ENCODE measurements around the gene RPL12. TPM values are rescaled to one million over a fixed set of nuclear protein-coding genes. Genes with fewer than 3 reads are reported as not detected.

RPL12 gene
- total RNA-seq, 2 donors from 2014 or later, result 806 to 1,256 TPM

- no peaks in the 10 kb centered on the region for H3K9me3 ChIP-seq
- DNase-seq (ENCODE audit: low spot score) (no peak), ATAC-seq (ENCODE audit: insufficient number of reproducible peaks, low FRiP score, low read depth) (peak; percentile 13)
- peak overlapping the region; percentile 85 to 88 for H3K27ac ChIP-seq
- H3K36me3 ChIP-seq, result peaks cover 25% of the 10 kb centered on the region
- H3K4me3 ChIP-seq, result peak overlapping the region; percentile 84
- no peak for TF ChIP-seq CTCF (IDR thresholded peaks at IDR 0.05)
- H3K27me3 ChIP-seq (replicated peaks; ENCODE audit: insufficient read depth), result no peaks in the 10 kb centered on the region
- peaks cover 14 to 35% of the 10 kb centered on the region in 2 donors for H3K4me1 ChIP-seq (ENCODE audit: control insufficient read depth in 1 of 2, low read depth in 2 of 2)
Measured at GRCh38 chr9:127451608-127451857, 327 bp upstream of the RPL12 start.

- Histone ChIP-seq H3K27ac (peak overlapping the region; percentile 85 to 88), H3K27me3 (replicated peaks; ENCODE audit: insufficient read depth) (no peaks in the 10 kb centered on the region), H3K9me3 (no peaks in the 10 kb centered on the region), H3K36me3 (peaks cover 26% of the 10 kb centered on the region), H3K4me1 (ENCODE audit: control insufficient read depth in 1 of 2, low read depth in 2 of 2) (peaks cover 14 to 35% of the 10 kb centered on the region in 2 donors), H3K4me3 (peak overlapping the region; percentile 84)
- ATAC-seq (ENCODE audit: insufficient number of reproducible peaks, low FRiP score, low read depth), result no peak
- TF ChIP-seq CTCF (IDR thresholded peaks at IDR 0.05), result no peak
- no peak for DNase-seq (ENCODE audit: low spot score)
Measured at GRCh38 chr9:127450243-127450760, 904 bp downstream of the RPL12 start.

- H3K4me3 ChIP-seq, result peak overlapping the region; percentile 84
- DNase-seq (ENCODE audit: low spot score) (no peak), ATAC-seq (ENCODE audit: insufficient number of reproducible peaks, low FRiP score, low read depth) (no peak)
- no peaks in the 10 kb centered on the region for H3K27me3 ChIP-seq (replicated peaks; ENCODE audit: insufficient read depth)
- peak overlapping the region; percentile 19 to 88 for H3K27ac ChIP-seq
- peaks cover 29% of the 10 kb centered on the region for H3K36me3 ChIP-seq
- no peak for TF ChIP-seq CTCF (IDR thresholded peaks at IDR 0.05)
- peaks cover 14 to 35% of the 10 kb centered on the region in 2 donors for H3K4me1 ChIP-seq (ENCODE audit: control insufficient read depth in 1 of 2, low read depth in 2 of 2)
- no peaks in the 10 kb centered on the region for H3K9me3 ChIP-seq
Measured at GRCh38 chr9:127449332-127449966, 1.8 kb downstream of the RPL12 start.

- Histone ChIP-seq H3K27me3 (replicated peaks; ENCODE audit: insufficient read depth) (no peaks in the 10 kb centered on the region), H3K9me3 (peaks cover 3% of the 10 kb centered on the region), H3K36me3 (peaks cover 33% of the 10 kb centered on the region), H3K27ac (no peak overlapping the region), H3K4me1 (ENCODE audit: control insufficient read depth in 1 of 2, low read depth in 2 of 2) (peaks cover 17 to 35% of the 10 kb centered on the region in 2 donors), H3K4me3 (no peak overlapping the region)
- TF ChIP-seq CTCF (IDR thresholded peaks at IDR 0.05), result no peak
- DNase-seq (ENCODE audit: low spot score), result no peak
- ATAC-seq (ENCODE audit: insufficient number of reproducible peaks, low FRiP score, low read depth), result no peak
Measured at GRCh38 chr9:127448112-127448805, 2.9 kb downstream of the RPL12 start.

- DNase-seq (ENCODE audit: low spot score), result no peak
- no peak for TF ChIP-seq CTCF (IDR thresholded peaks at IDR 0.05)
- Histone ChIP-seq H3K27ac (no peak overlapping the region), H3K4me3 (no peak overlapping the region), H3K36me3 (peaks cover 40% of the 10 kb centered on the region), H3K9me3 (peaks cover 3% of the 10 kb centered on the region), H3K27me3 (replicated peaks; ENCODE audit: insufficient read depth) (no peaks in the 10 kb centered on the region), H3K4me1 (ENCODE audit: control insufficient read depth in 1 of 2, low read depth in 2 of 2) (peaks cover 12 to 29% of the 10 kb centered on the region in 2 donors)
- no peak for ATAC-seq (ENCODE audit: insufficient number of reproducible peaks, low FRiP score, low read depth)
Measured at GRCh38 chr9:127447416-127448111, 3.6 kb downstream of the RPL12 start.
